GM18508 (cell line): ENCODE data around the gene PRSS16.
"Not testable (repeated sequence)": the region's sequence is repeated elsewhere in the genome, so short reads cannot be mapped to it uniquely, and the experiment has no call there.

Experiments used
- ATAC-seq: cut with Tn5 transposase; IDR thresholded peaks from one replicate; pipeline ENCODE4 v1.9.1; 2021; ENCODE audit warnings: moderate number of reproducible peaks; ENCODE audit not compliant: insufficient read depth, unreplicated experiment

Gene PRSS16

GRCh38 chr6:27247133-27247836 lies at the start of gene PRSS16:
TSS of gene PRSS16 (plus strand) at chr6:27247701. CDS start at chr6:27247738, 37 bp downstream.
- ATAC-seq: no peak

GRCh38 chr6:27205375-27206278 lies 41.9 kb upstream of the PRSS16 start:
- no peak for ATAC-seq

- ATAC-seq: no peak
Measured at GRCh38 chr6:27206806-27207205, 40.7 kb upstream of the PRSS16 start.

- ATAC-seq: no peak
Measured at GRCh38 chr6:27208042-27208441, 39.5 kb upstream of the PRSS16 start.

GRCh38 chr6:27209196-27209595 lies 38.3 kb upstream of the PRSS16 start:
- ATAC-seq: no peak

- no peak for ATAC-seq
Measured at GRCh38 chr6:27209659-27210269, 37.7 kb upstream of the PRSS16 start.

- not testable (repeated sequence) for ATAC-seq
Measured at GRCh38 chr6:27213091-27213517, 34.4 kb upstream of the PRSS16 start.

GRCh38 chr6:27213544-27214125 lies 33.9 kb upstream of the PRSS16 start:
- ATAC-seq: no peak

- no peak for ATAC-seq
Measured at GRCh38 chr6:27214126-27214601, 33.3 kb upstream of the PRSS16 start.

GRCh38 chr6:27216874-27217273 lies 30.6 kb upstream of the PRSS16 start:
- ATAC-seq: no peak

GRCh38 chr6:27222971-27223370 lies 24.5 kb upstream of the PRSS16 start:
- ATAC-seq: not testable (repeated sequence)

GRCh38 chr6:27224729-27225128 lies 22.8 kb upstream of the PRSS16 start:
- ATAC-seq: no peak

GRCh38 chr6:27228963-27229477 lies 18.5 kb upstream of the PRSS16 start:
- no peak for ATAC-seq

GRCh38 chr6:27230758-27231111 lies 16.8 kb upstream of the PRSS16 start:
- ATAC-seq: no peak

- ATAC-seq: no peak
Measured at GRCh38 chr6:27234576-27234975, 12.9 kb upstream of the PRSS16 start.

GRCh38 chr6:27237089-27237803 lies 10.3 kb upstream of the PRSS16 start:
- ATAC-seq: no peak

- no peak for ATAC-seq
Measured at GRCh38 chr6:27238010-27238983, 9.2 kb upstream of the PRSS16 start.

GRCh38 chr6:27239258-27239657 lies 8.2 kb upstream of the PRSS16 start:
- ATAC-seq: no peak

- no peak for ATAC-seq
Measured at GRCh38 chr6:27241443-27241842, 6.1 kb upstream of the PRSS16 start.
